HUES48 (cell line): ENCODE data around the gene ZNF77.
"Not testable (repeated sequence)": the region's sequence is repeated elsewhere in the genome, so short reads cannot be mapped to it uniquely, and the experiment has no call there.

Experiments used
- H3K27ac ChIP-seq: one replicate; pipeline ENCODE4 v1.7.0; 2013; ENCODE audit warnings: low read depth, low read length, inconsistent platforms
- H3K27me3 ChIP-seq: 2 replicates; pipeline ENCODE4 v1.6.1; 2013; ENCODE audit warnings: mild to moderate bottlenecking, low read length; ENCODE audit not compliant: control insufficient read depth, insufficient read depth
- H3K36me3 ChIP-seq: 2 replicates; pipeline ENCODE4 v1.6.1; 2013; ENCODE audit warnings: low read length; ENCODE audit not compliant: control insufficient read depth, insufficient read depth
- H3K4me1 ChIP-seq: 2 replicates; pipeline ENCODE4 v1.6.1; 2013; ENCODE audit warnings: mild to moderate bottlenecking, low read length; ENCODE audit not compliant: control insufficient read depth, insufficient read depth
- H3K4me3 ChIP-seq: 2 replicates; pipeline ENCODE4 v1.5.1; 2013; ENCODE audit warnings: mild to moderate bottlenecking, low read depth, low read length
- H3K9ac ChIP-seq: 2 replicates; pipeline ENCODE4 v1.6.1; 2013; ENCODE audit warnings: mild to moderate bottlenecking, low read depth, low read length, moderate library complexity
- H3K9me3 ChIP-seq: 2 replicates; pipeline ENCODE4 v1.6.1; 2013; ENCODE audit warnings: low read length; ENCODE audit not compliant: control insufficient read depth, insufficient read depth

Gene ZNF77

DNA sequence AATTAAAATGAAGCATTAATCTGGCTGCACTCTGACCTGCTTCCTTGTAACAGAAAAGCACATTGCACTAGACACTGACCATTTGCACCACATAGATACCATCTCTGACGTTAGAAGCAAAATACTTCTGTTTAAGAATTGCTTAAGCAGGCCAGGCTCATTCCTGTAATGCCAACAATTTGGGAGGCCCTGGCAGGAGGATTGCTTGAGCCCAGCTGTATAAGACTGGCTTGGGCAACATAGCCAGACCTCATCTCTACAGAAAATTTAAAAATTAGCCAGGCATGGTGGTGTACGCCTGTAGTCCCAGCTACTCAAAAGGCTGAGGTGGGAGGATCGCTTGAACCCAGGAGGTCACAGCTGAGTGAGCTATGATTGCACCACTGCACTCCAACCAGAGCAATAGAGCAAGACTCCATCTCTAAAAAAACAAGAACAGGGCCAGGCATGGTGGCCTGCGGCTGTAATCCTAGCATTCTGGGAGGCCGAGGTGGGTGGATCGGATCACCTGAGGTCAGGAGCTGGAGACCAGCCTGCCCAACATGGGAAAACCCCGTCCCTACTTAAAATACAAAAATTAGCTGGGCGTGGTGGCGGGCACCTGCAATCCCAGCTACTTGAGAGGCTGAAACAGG, 25.5 kb upstream of the ZNF77 start:
- no peaks in the 10 kb centered on the region for H3K9me3 ChIP-seq
- no peaks in the 10 kb centered on the region for H3K27me3 ChIP-seq
- no peaks in the 10 kb centered on the region for H3K4me1 ChIP-seq
- no peaks in the 10 kb centered on the region for H3K36me3 ChIP-seq
- H3K9ac ChIP-seq, result no peak overlapping the region
- no peak overlapping the region for H3K4me3 ChIP-seq
- H3K27ac ChIP-seq, result no peak overlapping the region

DNA sequence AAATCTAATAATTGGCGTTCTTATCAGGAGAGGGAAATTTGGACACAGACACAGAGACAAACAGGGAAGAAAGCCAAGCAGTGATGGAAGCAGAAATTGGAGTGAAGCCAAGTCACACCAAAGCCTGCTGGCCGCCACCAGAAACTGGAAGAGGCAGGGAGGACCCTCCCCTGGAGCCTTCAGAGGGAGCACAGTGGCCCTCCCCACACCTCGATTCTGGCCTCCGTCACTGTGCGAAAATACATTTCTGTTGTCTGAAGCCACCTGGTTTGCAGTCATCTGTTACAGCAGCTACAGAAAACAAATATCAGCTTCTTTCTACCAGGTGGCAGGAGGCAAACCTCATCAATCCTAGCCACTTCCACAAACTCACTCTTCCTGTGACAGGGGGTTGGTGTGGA, 24.3 kb upstream of the ZNF77 start:
- Histone ChIP-seq H3K27me3 (no peaks in the 10 kb centered on the region), H3K9ac (no peak overlapping the region), H3K4me3 (no peak overlapping the region), H3K9me3 (no peaks in the 10 kb centered on the region), H3K4me1 (no peaks in the 10 kb centered on the region), H3K27ac (no peak overlapping the region), H3K36me3 (no peaks in the 10 kb centered on the region)

- Histone ChIP-seq H3K27ac (no peak overlapping the region), H3K4me1 (no peaks in the 10 kb centered on the region), H3K4me3 (no peak overlapping the region), H3K27me3 (no peaks in the 10 kb centered on the region), H3K9ac (no peak overlapping the region), H3K36me3 (no peaks in the 10 kb centered on the region), H3K9me3 (no peaks in the 10 kb centered on the region)
Observed at GRCh38 chr19:2967972-2968371, 23.2 kb upstream of the ZNF77 start.

- Histone ChIP-seq H3K27ac (no peak overlapping the region), H3K4me1 (no peaks in the 10 kb centered on the region), H3K9ac (no peak overlapping the region), H3K4me3 (no peak overlapping the region), H3K27me3 (no peaks in the 10 kb centered on the region), H3K36me3 (no peaks in the 10 kb centered on the region), H3K9me3 (no peaks in the 10 kb centered on the region)
Observed at GRCh38 chr19:2964874-2965273, 20.1 kb upstream of the ZNF77 start.

GRCh38 chr19:2963631-2964030, 18.9 kb upstream of the ZNF77 start:
- H3K9ac ChIP-seq, H3K9me3 ChIP-seq, H3K4me3 ChIP-seq, H3K27me3 ChIP-seq, H3K27ac ChIP-seq, H3K36me3 ChIP-seq, H3K4me1 ChIP-seq: not testable (repeated sequence)

DNA sequence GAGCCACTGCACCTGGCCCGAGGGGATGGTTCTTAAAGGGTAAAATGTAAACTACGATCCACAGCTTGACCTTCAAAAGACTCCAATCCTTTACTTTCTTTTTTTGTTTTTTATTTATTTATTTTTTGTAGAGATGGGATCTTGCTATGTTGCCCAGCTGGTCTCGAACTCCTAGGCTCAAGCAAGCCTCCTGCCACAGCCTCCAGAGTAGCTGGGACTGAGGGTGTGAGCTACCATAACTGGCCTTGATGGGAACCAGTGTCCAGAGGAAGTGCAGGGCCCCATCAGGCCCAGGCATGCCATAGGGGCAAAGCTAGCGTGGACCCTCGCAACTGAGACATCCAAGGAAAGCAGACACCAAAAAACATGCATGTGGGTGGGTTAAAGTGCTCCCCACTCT, 18.4 kb upstream of the ZNF77 start:
- Histone ChIP-seq H3K4me1 (no peaks in the 10 kb centered on the region), H3K27me3 (no peaks in the 10 kb centered on the region), H3K4me3 (no peak overlapping the region), H3K9ac (no peak overlapping the region), H3K36me3 (no peaks in the 10 kb centered on the region), H3K9me3 (no peaks in the 10 kb centered on the region), H3K27ac (no peak overlapping the region)

DNA sequence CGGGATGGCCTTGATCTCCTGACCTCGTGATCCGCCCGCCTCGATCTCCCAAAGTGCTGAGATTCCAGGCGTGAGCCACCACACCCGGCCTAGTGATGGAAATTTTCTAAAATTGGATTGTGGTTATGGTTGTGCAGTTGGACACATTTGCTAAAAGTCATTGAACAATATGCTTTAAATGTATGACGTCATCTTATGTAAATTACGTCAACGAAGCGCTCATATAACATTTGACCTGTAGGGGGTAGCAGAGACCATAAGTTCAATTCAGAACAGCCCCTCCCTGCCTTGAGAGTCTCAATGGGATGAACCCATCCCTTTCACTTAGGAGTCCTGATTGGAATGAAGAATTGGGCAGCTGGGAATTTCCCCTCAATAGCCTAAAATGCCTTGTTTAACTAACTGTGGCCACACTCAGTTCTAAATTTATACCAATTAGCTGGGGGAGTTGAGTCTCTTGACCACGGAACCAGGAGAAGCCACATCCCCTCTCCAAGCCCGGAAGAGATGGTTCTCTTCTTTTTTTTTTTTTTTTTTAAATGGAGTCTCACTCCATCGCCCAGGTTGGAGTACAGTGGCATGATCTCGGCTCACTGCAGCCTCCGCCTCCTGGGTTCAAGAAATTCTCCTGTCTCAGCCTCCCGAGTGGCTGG, 17.4 kb upstream of the ZNF77 start:
- no peaks in the 10 kb centered on the region for H3K36me3 ChIP-seq
- H3K27me3 ChIP-seq, result no peaks in the 10 kb centered on the region
- H3K9me3 ChIP-seq, result no peaks in the 10 kb centered on the region
- H3K4me3 ChIP-seq, result no peak overlapping the region
- H3K27ac ChIP-seq, result no peak overlapping the region
- no peaks in the 10 kb centered on the region for H3K4me1 ChIP-seq
- H3K9ac ChIP-seq, result no peak overlapping the region

- Histone ChIP-seq H3K9me3 (no peaks in the 10 kb centered on the region), H3K36me3 (no peaks in the 10 kb centered on the region)
Observed at GRCh38 chr19:2960120-2960519, 15.3 kb upstream of the ZNF77 start.

DNA sequence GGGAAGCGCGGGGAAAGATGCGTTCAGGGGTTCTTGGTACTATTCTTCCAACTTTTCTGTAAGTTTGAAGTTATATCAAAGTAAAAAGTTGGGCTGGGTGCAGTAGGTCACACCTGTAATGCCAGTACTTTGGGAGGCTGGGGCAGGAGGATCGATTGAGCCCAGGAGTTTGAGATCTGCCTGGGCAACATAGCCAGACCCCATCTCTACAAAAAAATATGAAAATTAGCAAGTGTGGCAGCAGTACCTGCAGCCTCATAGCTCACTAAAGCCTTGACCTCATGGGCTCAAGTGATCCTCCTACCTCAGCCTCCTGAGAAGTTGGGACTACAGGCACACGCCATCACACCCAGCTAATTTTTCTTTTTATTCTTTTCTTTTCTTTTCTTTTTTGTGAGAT, 12.4 kb upstream of the ZNF77 start:
- no peaks in the 10 kb centered on the region for H3K4me1 ChIP-seq
- no peaks in the 10 kb centered on the region for H3K36me3 ChIP-seq
- no peaks in the 10 kb centered on the region for H3K27me3 ChIP-seq
- H3K9me3 ChIP-seq, result no peaks in the 10 kb centered on the region
- H3K9ac ChIP-seq, result no peak overlapping the region
- no peak overlapping the region for H3K4me3 ChIP-seq
- H3K27ac ChIP-seq, result no peak overlapping the region

More at GRCh38 chr19:2960120-2960519, 15.3 kb upstream of the ZNF77 start:
- H3K27ac ChIP-seq, result no peak overlapping the region
- no peaks in the 10 kb centered on the region for H3K4me1 ChIP-seq
- H3K9ac ChIP-seq, result no peak overlapping the region
- H3K27me3 ChIP-seq, result no peaks in the 10 kb centered on the region
- H3K4me3 ChIP-seq, result no peak overlapping the region

DNA sequence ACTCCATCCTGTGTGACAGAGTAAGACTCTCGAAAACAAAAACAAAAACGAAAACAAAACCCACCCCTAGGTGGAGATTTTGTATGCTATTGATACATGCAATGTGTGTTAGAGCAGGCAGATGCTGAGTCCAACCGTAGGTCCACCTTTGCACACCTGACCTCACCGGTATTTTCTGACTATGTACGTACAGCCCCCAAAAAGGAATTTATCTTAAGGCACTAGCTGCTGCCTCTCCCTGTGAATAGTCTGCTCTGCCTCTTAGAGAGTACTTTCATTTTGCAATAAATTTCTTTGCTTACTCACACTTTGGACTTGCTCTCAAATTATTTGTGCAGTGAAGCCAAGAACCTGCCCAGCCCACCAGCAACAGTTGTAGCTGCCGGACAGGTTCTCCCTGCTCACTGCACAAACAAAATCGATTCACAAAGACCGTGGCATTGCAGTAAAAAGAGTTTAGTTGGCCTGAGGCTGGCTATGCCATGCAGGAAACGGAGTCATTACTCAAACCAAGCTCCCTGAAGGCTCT, 8.2 kb upstream of the ZNF77 start:
- Histone ChIP-seq H3K9ac (no peak overlapping the region), H3K36me3 (no peaks in the 10 kb centered on the region), H3K27me3 (no peaks in the 10 kb centered on the region), H3K4me3 (no peak overlapping the region), H3K4me1 (no peaks in the 10 kb centered on the region), H3K9me3 (no peaks in the 10 kb centered on the region), H3K27ac (no peak overlapping the region)

DNA sequence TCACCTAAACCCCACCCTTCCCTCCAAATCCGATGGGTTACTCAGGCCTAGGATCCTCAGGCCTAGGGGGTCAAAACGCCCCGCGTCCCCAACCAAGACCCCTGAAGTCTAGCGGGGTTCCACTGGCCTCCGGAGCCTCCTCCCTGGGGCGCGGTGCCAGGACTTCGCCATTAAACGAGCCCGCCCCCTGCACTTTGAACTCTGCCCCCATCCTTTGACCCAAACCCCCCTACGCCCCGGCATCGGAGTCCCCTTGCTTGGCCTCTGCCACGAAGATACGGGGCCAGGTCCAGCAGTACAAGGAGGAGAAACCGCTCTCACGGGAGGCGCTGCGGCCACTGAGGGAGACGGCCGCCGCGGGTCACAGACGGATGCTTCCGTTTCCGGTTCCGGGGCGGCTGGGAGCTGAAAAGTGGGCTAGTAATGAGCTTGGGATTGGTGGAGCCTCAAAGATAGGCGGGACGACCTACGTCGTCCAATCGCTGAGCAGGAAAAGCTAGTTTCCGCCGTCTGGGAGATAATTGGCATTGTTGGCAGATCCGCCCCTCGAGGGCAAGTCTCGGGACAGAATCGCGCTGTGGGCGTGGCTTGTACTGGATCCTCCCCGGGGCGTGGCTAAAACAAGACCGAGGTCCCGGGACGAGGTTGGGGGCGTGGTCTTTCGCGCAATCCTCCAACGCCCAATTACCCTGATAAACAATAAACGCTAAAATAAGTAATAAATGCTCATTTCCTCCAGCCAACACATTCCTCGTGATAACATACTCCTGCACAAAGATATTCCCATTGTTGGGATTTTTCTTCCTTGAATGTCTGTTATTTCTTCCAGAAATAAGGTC, 5.7 kb upstream of the ZNF77 start:
- H3K27me3 ChIP-seq, result no peaks in the 10 kb centered on the region
- H3K36me3 ChIP-seq, result no peaks in the 10 kb centered on the region
- H3K9me3 ChIP-seq, result no peaks in the 10 kb centered on the region
- H3K4me1 ChIP-seq, result no peaks in the 10 kb centered on the region
- peak overlapping the region; percentile 92 for H3K4me3 ChIP-seq
- peak overlapping the region; percentile 93 for H3K27ac ChIP-seq
- peak overlapping the region; percentile 68 for H3K9ac ChIP-seq
